GM12801 (cell line): ENCODE data around the gene LIMK2.

ENCODE experiments used
- CTCF ChIP-seq: IDR thresholded peaks from one replicate; pipeline ENCODE4 v1.5.1; 2011; ENCODE audit warnings: control low read depth; ENCODE audit not compliant: insufficient read length; ENCODE audit errors: extremely low read depth

LIMK2 gene

GRCh38 chr22:31328544-31328960 lies 116.5 kb downstream of the LIMK2 start:
- no peak for TF ChIP-seq CTCF

GRCh38 chr22:31329029-31329428 lies 116.9 kb downstream of the LIMK2 start:
- TF ChIP-seq CTCF: no peak
